H1 (cell line): ENCODE data around the gene CAMP. TPM values are rescaled to one million over a fixed set of nuclear protein-coding genes. Genes with fewer than 3 reads are reported as not detected.

Source experiments
- CTCF ChIA-PET: fragments of 300-600 bp; sonication (Branson Sonifier 250); formaldehyde crosslinking; loops from one replicate; lab custom pipeline; 2021; ENCODE audit not compliant: partially characterized antibody; lab: Charles Lee
- POLR2A ChIA-PET: fragments of 300-600 bp; sonication (Branson Sonifier 250); formaldehyde crosslinking; loops from one replicate; lab custom pipeline; 2021; ENCODE audit warnings: inconsistent platforms; ENCODE audit not compliant: partially characterized antibody; lab: Charles Lee
- DNase-seq, 2 experiments: peaks; one replicate each; pipeline versions ENCODE4 v3.0.0 to v3.0.0-alpha.2; 2010 to 2022; ENCODE audit warnings: low spot score in 2 of 2, low read depth in 1 of 2, mixed read lengths in 1 of 2
- FAIRE-seq: peaks from 2 replicates; lab custom pipeline; 2011; peaks lifted over from hg19 to GRCh38; lab: Jason Lieb, UNC
- H2AFZ ChIP-seq: 2 replicates; pipeline ENCODE4 v1.8.1; 2012; ENCODE audit warnings: low read length, inconsistent platforms
- H2AK5ac ChIP-seq: 2 replicates; pipeline ENCODE4 v1.6.1; 2013; ENCODE audit warnings: low read depth, low read length
- H2BK120ac ChIP-seq: replicated peaks from 2 replicates; pipeline ENCODE3; 2013; ENCODE audit warnings: low read depth, low read length, inconsistent platforms
- H2BK12ac ChIP-seq: 2 replicates; pipeline ENCODE4 v1.6.1; 2013; ENCODE audit warnings: low read depth, low read length
- H2BK15ac ChIP-seq: 2 replicates; pipeline ENCODE4 v1.6.1; 2013; ENCODE audit warnings: low read length
- H2BK20ac ChIP-seq: 2 replicates; pipeline ENCODE4 v1.6.1; 2013; ENCODE audit warnings: low read length
- H2BK5ac ChIP-seq: 2 replicates; pipeline ENCODE4 v1.6.1; 2013; ENCODE audit warnings: low read depth, low read length
- H3K14ac ChIP-seq: 2 replicates; pipeline ENCODE4 v1.6.1; 2013; ENCODE audit warnings: inconsistent platforms; ENCODE audit not compliant: insufficient read length
- H3K18ac ChIP-seq: 2 replicates; pipeline ENCODE4 v1.6.1; 2013; ENCODE audit warnings: low read length; ENCODE audit errors: extremely low read depth
- H3K23ac ChIP-seq: 2 replicates; pipeline ENCODE4 v1.6.1; 2013; ENCODE audit warnings: inconsistent platforms; ENCODE audit not compliant: insufficient read length
- H3K23me2 ChIP-seq: 2 replicates; pipeline ENCODE4 v1.6.1; 2013; ENCODE audit warnings: low read depth, low read length
- H3K27ac ChIP-seq: 2 replicates; pipeline ENCODE4 v1.6.1; 2011; ENCODE audit warnings: low read depth, low read length, inconsistent platforms
- H3K27me3 ChIP-seq, 4 experiments: replicated peaks in 1 of 4; 1 replicate in 1 of 4; 2 replicates in 3 of 4; pipeline versions ENCODE4 v1.6.1 to v1.8.1; 2011 to 2013; ENCODE audit warnings: low read length in 3 of 4, mild to moderate bottlenecking in 3 of 4, inconsistent platforms in 2 of 4, mixed read lengths in 2 of 4, moderate library complexity in 1 of 4; ENCODE audit not compliant: control insufficient read depth in 3 of 4, insufficient read depth in 3 of 4; ENCODE audit errors: extremely low read depth in 1 of 4
- H3K36me3 ChIP-seq, 4 experiments: 2 replicates each; pipeline versions ENCODE4 v1.6.1 to v1.8.1; 2011 to 2013; ENCODE audit warnings: mild to moderate bottlenecking in 4 of 4, low read length in 3 of 4, moderate library complexity in 2 of 4, control low read depth in 1 of 4, inconsistent platforms in 1 of 4; ENCODE audit not compliant: insufficient read depth in 4 of 4, control insufficient read depth in 2 of 4
- H3K4ac ChIP-seq: replicated peaks from 2 replicates; pipeline ENCODE3; 2013; ENCODE audit warnings: low read length, low read depth, mixed read lengths, inconsistent platforms; ENCODE audit not compliant: insufficient read length
- H3K4me1 ChIP-seq, 4 experiments: replicated peaks in 1 of 4; 1 replicate in 1 of 4; 2 replicates in 3 of 4; pipeline versions ENCODE4 v1.6.1 to v1.8.1; 2011 to 2013; ENCODE audit warnings: low read length in 3 of 4, inconsistent platforms in 2 of 4, mixed read lengths in 1 of 4; ENCODE audit not compliant: insufficient read depth in 4 of 4, control insufficient read depth in 3 of 4
- H3K4me2 ChIP-seq, 2 experiments: 2 replicates each; pipeline versions ENCODE4 v1.6.1 to v1.8.1; 2011 to 2013; ENCODE audit warnings: low read depth in 2 of 2, low read length in 2 of 2, control low read depth in 1 of 2, inconsistent platforms in 1 of 2, mild to moderate bottlenecking in 1 of 2; ENCODE audit not compliant: insufficient read depth in 1 of 2
- H3K4me3 ChIP-seq, 4 experiments: fragments of 200-600, 300-600 bp in 1 of 4; sonication (generic), shearing (Covaris generic), sonication (Bioruptor Twin) in 1 of 4; 2 replicates each; pipeline versions ENCODE4 v1.5.1 to v1.8.1; 2011 to 2016; ENCODE audit warnings: low read length in 4 of 4, low read depth in 3 of 4, control low read depth in 2 of 4, inconsistent platforms in 2 of 4, mild to moderate bottlenecking in 2 of 4, mixed read lengths in 1 of 4, moderate library complexity in 1 of 4; ENCODE audit not compliant: insufficient read depth in 2 of 4; ENCODE audit errors: extremely low read depth in 1 of 4
- H3K56ac ChIP-seq: replicated peaks from 2 replicates; pipeline ENCODE3; 2013; ENCODE audit warnings: low read depth, mild to moderate bottlenecking, mixed read lengths, low read length, inconsistent platforms; ENCODE audit not compliant: insufficient read length
- H3K79me1 ChIP-seq: 2 replicates; pipeline ENCODE4 v1.6.1; 2013; ENCODE audit warnings: low read depth, low read length, control low read depth
- H3K79me2 ChIP-seq, 2 experiments: 2 replicates each; pipeline versions ENCODE4 v1.6.1 to v1.8.1; 2012 to 2013; ENCODE audit warnings: low read length in 2 of 2, mild to moderate bottlenecking in 2 of 2, inconsistent platforms in 1 of 2; ENCODE audit not compliant: insufficient read depth in 2 of 2, control insufficient read depth in 1 of 2
- H3K9ac ChIP-seq, 4 experiments: replicated peaks in 1 of 4; 1 replicate in 1 of 4; 2 replicates in 3 of 4; pipeline versions ENCODE4 v1.6.1 to v1.8.1; 2011 to 2013; ENCODE audit warnings: low read depth in 3 of 4, low read length in 3 of 4, control low read depth in 2 of 4, mild to moderate bottlenecking in 2 of 4, moderate library complexity in 2 of 4, inconsistent platforms in 1 of 4; ENCODE audit errors: extremely low read depth in 1 of 4
- H3K9me3 ChIP-seq, 2 experiments: 2 replicates each; pipeline versions ENCODE4 v1.6.1 to v1.8.1; 2012 to 2013; ENCODE audit warnings: mild to moderate bottlenecking in 2 of 2, moderate library complexity in 2 of 2, control low read depth in 1 of 2, inconsistent platforms in 1 of 2, low read depth in 1 of 2, low read length in 1 of 2, mixed read lengths in 1 of 2; ENCODE audit not compliant: insufficient read depth in 2 of 2
- H4K20me1 ChIP-seq, 2 experiments: replicated peaks in 1 of 2; 2 replicates each; pipeline versions ENCODE3 to v1.8.1; 2011 to 2013; ENCODE audit warnings: inconsistent platforms in 2 of 2, low read length in 2 of 2, mild to moderate bottlenecking in 1 of 2; ENCODE audit not compliant: insufficient read depth in 2 of 2, control insufficient read depth in 1 of 2
- H4K5ac ChIP-seq: 2 replicates; pipeline ENCODE4 v1.6.1; 2013; ENCODE audit warnings: low read length, low read depth, mixed read lengths, inconsistent platforms; ENCODE audit not compliant: insufficient read length
- H4K8ac ChIP-seq: 2 replicates; pipeline ENCODE4 v1.8.0; 2013; ENCODE audit warnings: mild to moderate bottlenecking, moderate library complexity, low read length, inconsistent platforms; ENCODE audit not compliant: insufficient read depth; ENCODE audit errors: extremely low read depth
- H4K91ac ChIP-seq: replicated peaks from 2 replicates; pipeline ENCODE3; 2013; ENCODE audit warnings: low read length, mixed read lengths, inconsistent platforms; ENCODE audit not compliant: insufficient read length
- ASH2L ChIP-seq: fragments of 200-600, 300-600 bp; sonication (generic); IDR thresholded peaks from one replicate; pipeline ENCODE4 v1.7.1; 2017; ENCODE audit warnings: low read length
- BRCA1 ChIP-seq: IDR thresholded peaks from 2 replicates; pipeline ENCODE4 v1.6.1; 2012; ENCODE audit warnings: low read depth, low read length, improper control_type of control experiment
- CBX8 ChIP-seq: fragments of 300-800, 300-1000 bp; sonication (generic); IDR thresholded peaks from 2 replicates; pipeline ENCODE4 v1.7.1; 2016; ENCODE audit warnings: low read depth, low read length, borderline replicate concordance
- CREB1 ChIP-seq: IDR thresholded peaks from 2 replicates; pipeline ENCODE4 v1.6.1; 2012; ENCODE audit warnings: inconsistent platforms
- FOSL1 ChIP-seq: IDR thresholded peaks from 2 replicates; pipeline ENCODE4 v1.6.1; 2011; ENCODE audit warnings: mild to moderate bottlenecking, low read depth, low read length, moderate library complexity; ENCODE audit not compliant: insufficient read depth
- HDAC6 ChIP-seq: IDR thresholded peaks from one replicate; pipeline ENCODE4 v1.7.1; 2012; ENCODE audit warnings: low read depth, mild to moderate bottlenecking, inconsistent platforms, low read length, moderate library complexity
- JUN ChIP-seq: IDR thresholded peaks from 2 replicates; pipeline ENCODE4 v1.6.1; 2011; ENCODE audit warnings: low read depth, mild to moderate bottlenecking, improper control_type of control experiment, low read length
- KDM1A ChIP-seq: fragments of 200-600, 300-600 bp; sonication (generic); IDR thresholded peaks from 2 replicates; pipeline ENCODE4 v1.7.1; 2016; ENCODE audit warnings: mild to moderate bottlenecking, low read length, borderline replicate concordance
- POLR2AphosphoS5 ChIP-seq: IDR thresholded peaks from 2 replicates; pipeline ENCODE4 v1.6.1; 2011; ENCODE audit warnings: low read depth, low read length
- RAD21 ChIP-seq, 2 experiments: IDR thresholded peaks in 1 of 2; conservative IDR thresholded peaks in 1 of 2; 2 replicates each; pipeline ENCODE4 v1.6.1; 2011; ENCODE audit warnings: low read depth in 2 of 2, low read length in 2 of 2, improper control_type of control experiment in 1 of 2, inconsistent platforms in 1 of 2, mild to moderate bottlenecking in 1 of 2, moderate library complexity in 1 of 2
- RNF2 ChIP-seq: fragments of 200-900, 300-1000 bp; sonication (generic); IDR thresholded peaks from 2 replicates; pipeline ENCODE4 v1.7.1; 2016; ENCODE audit warnings: borderline replicate concordance, low read depth, mild to moderate bottlenecking, antibody characterized with exemption, low read length; ENCODE audit not compliant: poor library complexity, severe bottlenecking; ENCODE audit errors: missing control alignments
- SP2 ChIP-seq: IDR thresholded peaks from 2 replicates; pipeline ENCODE4 v1.6.1; 2012; ENCODE audit warnings: mild to moderate bottlenecking, low read length, inconsistent platforms
- SRF ChIP-seq: IDR thresholded peaks from 2 replicates; pipeline ENCODE4 v1.6.1; 2011; ENCODE audit warnings: mild to moderate bottlenecking, low read depth, low read length, moderate library complexity
- SUZ12 ChIP-seq: fragments of 200-600 bp; sonication (generic); IDR thresholded peaks from 2 replicates; pipeline ENCODE4 v1.6.1; 2012; ENCODE audit warnings: mild to moderate bottlenecking, inconsistent platforms, low read length, moderate library complexity, mixed read lengths
- WGBS, 2 experiments: shearing (Covaris generic) in 1 of 2; methylation state at CpG; one replicate each; pipeline versions ENCODE4 v1.1.6 to v1.1.7; 2013 to 2015; ENCODE audit warnings: low lambda C conversion rate in 2 of 2, mixed read lengths in 2 of 2, inconsistent platforms in 1 of 2, low coverage in 1 of 2, missing lambda C conversion rate in 1 of 2; ENCODE audit not compliant: insufficient replicate concordance in 2 of 2, insufficient coverage in 1 of 2, insufficient read length in 1 of 2; ENCODE audit errors: extremely low coverage in 1 of 2, missing lambda C conversion rate in 1 of 2; 5-methylcytosine and 5-hydroxymethylcytosine counted together
- polyA plus RNA-seq, 7 experiments: library from polyadenylated mRNA; depleted of rRNA in 3 of 7; stranded (reverse) in 5 of 7; unstranded in 2 of 7; fragments of >200 nt in 5 of 7; fragments of 200-250 nt in 2 of 7; gene quantifications; 1 replicate in 5 of 7; 2 replicates in 1 of 7; 4 replicates in 1 of 7; pipeline versions ENCODE4 v1.2.1 to v1.2.3, GENCODE V29; 2011 to 2013; ENCODE audit warnings: missing spikeins in 2 of 7, mixed read lengths in 2 of 7
- total RNA-seq: library from RNA; stranded (reverse); fragmentation: NEBNext Ultra II Directional; extraction: Animal tissue kit (Norgen Biotek cat#: 25700); gene quantifications from 2 replicates; pipeline ENCODE4 v1.2.1, GENCODE V29; 2021

Gene CAMP
- total and polyA plus RNA-seq, 2 of the 8 experiments (the other 6 are each of a cell fraction or from before 2014, with no cell fraction given) = not detected

DNA sequence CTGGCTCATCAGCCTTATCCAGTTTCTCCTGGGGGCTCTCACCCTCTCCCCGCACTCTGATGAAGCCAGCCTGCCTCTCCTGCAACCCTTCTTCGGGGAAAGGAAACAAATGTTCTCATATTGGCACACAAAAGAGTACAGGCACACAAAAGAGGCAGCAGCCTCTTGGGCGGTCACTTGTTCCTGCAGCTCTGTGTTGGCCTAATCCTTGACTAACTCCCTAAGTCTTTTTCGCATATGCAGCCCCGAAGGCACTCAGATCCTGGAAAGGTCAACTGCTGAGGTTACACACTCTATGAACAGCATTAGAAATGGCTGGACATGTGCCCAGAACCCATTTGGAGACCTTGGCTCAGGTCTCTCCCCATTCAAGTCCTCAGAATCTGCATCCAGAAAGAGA is 7.4 kb upstream of the CAMP start:
- ChIA-PET CTCF (interaction anchor here (1.0 kb wide), 1 partner anchor 21 kb away, joined by 3 read pairs; no protein-coding TSS in a partner anchor), POLR2A (interaction anchor here (1.4 to 1.9 kb wide), 3 partner anchors 11 to 24 kb away, joined by 3 to 4 read pairs (median 4); no protein-coding TSS in a partner anchor)
- DNase-seq (no peak), FAIRE-seq (no peak)
- no peak overlapping the region for H2AK5ac ChIP-seq
- no peak overlapping the region for H2BK12ac ChIP-seq
- H3K27me3 ChIP-seq = 0 out of 7 replicates have a peak, but pooled peaks cover 0 to 4% (median 0%) of the 10 kb centered on the region in 4 experiments
- H3K4me3 ChIP-seq = no peak overlapping the region
- H3K9me3 ChIP-seq = peaks cover 0 to 3% of the 10 kb centered on the region in 2 experiments; a peak in 1 of 4 replicates
- no peak overlapping the region for H2BK15ac ChIP-seq
- H4K8ac ChIP-seq = no peak overlapping the region
- H3K4me1 ChIP-seq = no peaks in the 10 kb centered on the region
- no peak overlapping the region for H2BK5ac ChIP-seq
- H2AFZ ChIP-seq = no peak overlapping the region
- no peaks in the 10 kb centered on the region for H4K20me1 ChIP-seq
- H3K23ac ChIP-seq = no peak overlapping the region
- H3K79me1 ChIP-seq = no peaks in the 10 kb centered on the region
- no peak overlapping the region for H3K4ac ChIP-seq
- no peaks in the 10 kb centered on the region for H3K23me2 ChIP-seq
- H3K18ac ChIP-seq = no peak overlapping the region; the same call in 1 of the 2 replicates
- H2BK120ac ChIP-seq = no peak overlapping the region
- no peak overlapping the region for H4K91ac ChIP-seq
- H3K36me3 ChIP-seq = no peaks in the 10 kb centered on the region
- H2BK20ac ChIP-seq = no peak overlapping the region
- no peak overlapping the region for H3K4me2 ChIP-seq
- no peak overlapping the region for H4K5ac ChIP-seq
- no peaks in the 10 kb centered on the region for H3K79me2 ChIP-seq
- H3K9ac ChIP-seq = no peak overlapping the region
- 93% methylated on average over 5 of the region's 5 CpGs; no CpG with 5 or more reads in 1 of the 2 experiments for WGBS, 2 experiments
- peak overlapping the region; percentile 77 for H3K14ac ChIP-seq
- H3K56ac ChIP-seq = no peak overlapping the region
- H3K27ac ChIP-seq = no peak overlapping the region
- TF ChIP-seq JUN (no peak), SP2 (no peak), ASH2L (no peak), CBX8 (no peak), CREB1 (no peak), HDAC6 (no peak), SUZ12 (no peak), POLR2AphosphoS5 (no peak), FOSL1 (no peak), KDM1A (no peak), SRF (no peak), RAD21 (IDR thresholded peaks at IDR 0.05 in 1 of 2, conservative IDR thresholded peaks at IDR 0.05 in 1 of 2; ENCODE audit: low read depth in 2 of 2, low read length in 2 of 2) (no peak), BRCA1 (no peak), RNF2 (no peak)
